Measurements from ENCODE around the gene TMEM109.

TMEM109 gene

DNA sequence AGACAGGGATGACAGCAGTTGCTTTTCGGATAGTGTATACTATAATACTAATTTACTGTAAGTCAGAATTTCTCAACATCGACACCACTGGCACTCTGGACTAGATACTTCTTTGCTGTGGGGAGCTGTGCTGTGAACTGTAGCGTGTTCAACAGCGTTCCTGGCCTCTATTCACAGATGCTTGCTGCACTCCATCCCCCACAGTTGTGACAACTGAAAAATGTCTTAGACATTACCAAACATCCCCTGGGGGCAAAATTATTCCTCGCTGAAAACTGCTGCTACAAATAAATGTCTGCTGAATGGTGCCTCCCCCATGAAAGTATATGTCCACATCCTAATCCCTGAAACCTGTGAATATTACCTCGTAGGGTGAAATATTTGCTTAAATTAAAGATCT, 45.5 kb downstream of the TMEM109 start:
- peaks cover under 1% of the 10 kb centered on the region for H3K4me1 ChIP-seq (ENCODE audit: insufficient read depth, insufficient read length)
- H3K9ac ChIP-seq (ENCODE audit: insufficient read length, low read depth) = no peak overlapping the region
- H3K27me3 ChIP-seq (ENCODE audit: insufficient read depth, insufficient read length) = peaks cover 3% of the 10 kb centered on the region
- H3K4me3 ChIP-seq (ENCODE audit: insufficient read length, low read depth) = no peak overlapping the region
- H3K36me3 ChIP-seq (ENCODE audit: insufficient read depth, insufficient read length, low read length) = no peaks in the 10 kb centered on the region
- TF ChIP-seq ZNF274 (IDR thresholded peaks at IDR 0.05; ENCODE audit: low read depth, low read length) (no peak), SUZ12 (IDR thresholded peaks at IDR 0.05; ENCODE audit: extremely low read depth, insufficient read depth, insufficient read length) (no peak), YY1 (IDR thresholded peaks at IDR 0.05; ENCODE audit: insufficient read depth, insufficient read length) (no peak)
- no peaks in the 10 kb centered on the region for H3K9me3 ChIP-seq (ENCODE audit: insufficient read depth, low read length)
- no peak for DNase-seq (ENCODE audit: low read depth, low spot score)

DNA sequence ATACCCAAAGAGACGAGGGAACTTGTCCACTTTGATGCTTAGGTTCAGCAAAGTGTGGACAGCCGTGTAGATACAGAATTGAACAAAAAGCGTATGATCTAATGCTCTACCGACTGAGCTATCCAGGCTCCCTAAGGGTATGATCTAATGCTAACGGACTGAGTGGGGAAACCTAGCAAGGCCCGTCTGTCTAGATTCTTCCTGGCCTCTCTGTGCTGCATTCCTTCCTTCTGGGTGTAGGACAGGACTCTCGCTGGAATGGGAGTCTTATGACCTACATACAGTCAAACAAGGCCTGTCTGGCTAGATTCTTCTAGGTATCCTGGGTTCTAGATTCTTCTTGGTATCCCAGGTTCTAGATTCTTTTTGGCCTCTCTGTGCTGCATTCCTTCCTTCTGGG, 46.4 kb downstream of the TMEM109 start:
- Histone ChIP-seq H3K9ac (ENCODE audit: insufficient read length, low read depth) (no peak overlapping the region), H3K4me3 (ENCODE audit: insufficient read length, low read depth) (no peak overlapping the region), H3K36me3 (ENCODE audit: insufficient read depth, insufficient read length, low read length) (no peaks in the 10 kb centered on the region), H3K27me3 (ENCODE audit: insufficient read depth, insufficient read length) (peaks cover 3% of the 10 kb centered on the region), H3K9me3 (ENCODE audit: insufficient read depth, low read length) (no peaks in the 10 kb centered on the region), H3K4me1 (ENCODE audit: insufficient read depth, insufficient read length) (no peaks in the 10 kb centered on the region)
- DNase-seq (ENCODE audit: low read depth, low spot score) = no peak
- TF ChIP-seq YY1 (IDR thresholded peaks at IDR 0.05; ENCODE audit: insufficient read depth, insufficient read length) = no peak
- no peak for TF ChIP-seq ZNF274 (IDR thresholded peaks at IDR 0.05; ENCODE audit: low read depth, low read length)
- no peak for TF ChIP-seq SUZ12 (IDR thresholded peaks at IDR 0.05; ENCODE audit: extremely low read depth, insufficient read depth, insufficient read length)

DNA sequence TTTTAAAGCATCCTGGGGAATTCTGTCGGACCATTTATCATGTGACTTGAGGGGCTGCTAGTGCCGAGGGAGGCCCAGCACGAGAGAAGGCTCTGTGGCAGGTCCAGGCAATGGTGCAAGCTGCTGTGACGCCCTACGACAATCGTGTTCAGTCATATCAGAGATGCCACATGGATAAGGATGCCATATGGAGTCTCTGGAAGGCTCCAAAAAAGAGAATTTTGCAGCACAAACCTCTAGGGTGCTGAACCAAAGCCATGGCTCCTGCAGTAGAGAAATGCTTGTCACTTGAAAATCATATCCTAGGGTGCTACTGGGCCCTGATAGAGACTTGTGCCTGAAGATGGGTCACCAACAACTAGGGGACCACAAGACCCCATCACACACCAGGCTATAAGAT, 50.8 kb downstream of the TMEM109 start:
- DNase-seq (ENCODE audit: low read depth, low spot score) = no peak
- Histone ChIP-seq H3K9me3 (ENCODE audit: insufficient read depth, low read length) (peaks cover 7% of the 10 kb centered on the region; the same call in 1 of the 2 replicates), H3K36me3 (ENCODE audit: insufficient read depth, insufficient read length, low read length) (no peaks in the 10 kb centered on the region), H3K27me3 (ENCODE audit: insufficient read depth, insufficient read length) (peaks cover 3% of the 10 kb centered on the region), H3K4me3 (ENCODE audit: insufficient read length, low read depth) (no peak overlapping the region), H3K9ac (ENCODE audit: insufficient read length, low read depth) (no peak overlapping the region), H3K4me1 (ENCODE audit: insufficient read depth, insufficient read length) (no peaks in the 10 kb centered on the region)
- no peak for TF ChIP-seq ZNF274 (IDR thresholded peaks at IDR 0.05; ENCODE audit: low read depth, low read length)
- no peak for TF ChIP-seq SUZ12 (IDR thresholded peaks at IDR 0.05; ENCODE audit: extremely low read depth, insufficient read depth, insufficient read length)
- no peak for TF ChIP-seq YY1 (IDR thresholded peaks at IDR 0.05; ENCODE audit: insufficient read depth, insufficient read length)

DNA sequence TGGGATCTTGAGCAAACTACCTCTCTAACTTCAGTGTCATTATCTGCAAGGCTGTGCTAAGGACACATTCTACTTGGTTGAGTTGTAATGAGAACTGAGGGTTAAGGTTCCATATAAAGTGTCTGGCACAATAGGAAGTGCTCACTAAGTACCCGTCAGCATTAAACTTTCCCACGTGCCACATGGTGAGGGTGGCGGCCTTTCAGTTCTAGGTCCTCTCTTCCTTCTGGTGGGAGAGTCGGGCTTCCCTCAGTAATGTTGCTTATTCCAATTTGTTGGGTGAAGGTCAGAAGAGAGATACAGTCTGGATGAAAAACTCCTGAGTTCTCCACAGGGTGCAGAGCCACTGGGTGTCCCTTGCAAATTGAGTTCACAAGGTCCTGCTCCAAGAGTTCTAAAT, 52.9 kb downstream of the TMEM109 start:
- no peak for DNase-seq (ENCODE audit: low read depth, low spot score)
- Histone ChIP-seq H3K4me3 (ENCODE audit: insufficient read length, low read depth) (no peak overlapping the region), H3K4me1 (ENCODE audit: insufficient read depth, insufficient read length) (no peaks in the 10 kb centered on the region), H3K9me3 (ENCODE audit: insufficient read depth, low read length) (peaks cover 7% of the 10 kb centered on the region; the same call in 1 of the 2 replicates), H3K27me3 (ENCODE audit: insufficient read depth, insufficient read length) (no peaks in the 10 kb centered on the region), H3K36me3 (ENCODE audit: insufficient read depth, insufficient read length, low read length) (no peaks in the 10 kb centered on the region), H3K9ac (ENCODE audit: insufficient read length, low read depth) (no peak overlapping the region)
- TF ChIP-seq YY1 (IDR thresholded peaks at IDR 0.05; ENCODE audit: insufficient read depth, insufficient read length) (no peak), ZNF274 (IDR thresholded peaks at IDR 0.05; ENCODE audit: low read depth, low read length) (no peak), SUZ12 (IDR thresholded peaks at IDR 0.05; ENCODE audit: extremely low read depth, insufficient read depth, insufficient read length) (no peak)

DNA sequence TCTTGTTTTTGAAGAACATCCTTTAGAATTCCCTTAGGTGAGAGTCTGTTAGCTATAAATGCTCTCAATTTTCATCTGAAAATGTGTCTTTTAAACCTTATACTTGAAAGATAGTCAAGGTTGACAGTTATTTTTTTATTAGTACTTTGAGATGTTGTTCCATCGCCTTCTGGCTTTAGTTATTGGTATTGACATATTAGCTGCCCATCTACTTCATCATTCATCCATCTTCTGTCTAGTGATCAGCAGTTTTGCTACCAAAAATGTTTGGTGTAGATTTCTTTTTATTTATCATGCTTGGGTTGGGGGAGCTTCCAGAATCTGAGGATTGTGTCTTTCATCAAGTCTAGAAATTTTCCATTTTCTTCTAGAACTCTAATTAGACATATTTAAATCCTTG, 54.3 kb downstream of the TMEM109 start:
- Histone ChIP-seq H3K36me3 (ENCODE audit: insufficient read depth, insufficient read length, low read length) (no peaks in the 10 kb centered on the region), H3K9me3 (ENCODE audit: insufficient read depth, low read length) (peaks cover 7% of the 10 kb centered on the region; the same call in 1 of the 2 replicates), H3K27me3 (ENCODE audit: insufficient read depth, insufficient read length) (peaks cover 6% of the 10 kb centered on the region), H3K4me1 (ENCODE audit: insufficient read depth, insufficient read length) (no peaks in the 10 kb centered on the region), H3K4me3 (ENCODE audit: insufficient read length, low read depth) (no peak overlapping the region), H3K9ac (ENCODE audit: insufficient read length, low read depth) (no peak overlapping the region)
- TF ChIP-seq ZNF274 (IDR thresholded peaks at IDR 0.05; ENCODE audit: low read depth, low read length) (no peak), SUZ12 (IDR thresholded peaks at IDR 0.05; ENCODE audit: extremely low read depth, insufficient read depth, insufficient read length) (no peak), YY1 (IDR thresholded peaks at IDR 0.05; ENCODE audit: insufficient read depth, insufficient read length) (no peak)
- DNase-seq (ENCODE audit: low read depth, low spot score) = no peak

DNA sequence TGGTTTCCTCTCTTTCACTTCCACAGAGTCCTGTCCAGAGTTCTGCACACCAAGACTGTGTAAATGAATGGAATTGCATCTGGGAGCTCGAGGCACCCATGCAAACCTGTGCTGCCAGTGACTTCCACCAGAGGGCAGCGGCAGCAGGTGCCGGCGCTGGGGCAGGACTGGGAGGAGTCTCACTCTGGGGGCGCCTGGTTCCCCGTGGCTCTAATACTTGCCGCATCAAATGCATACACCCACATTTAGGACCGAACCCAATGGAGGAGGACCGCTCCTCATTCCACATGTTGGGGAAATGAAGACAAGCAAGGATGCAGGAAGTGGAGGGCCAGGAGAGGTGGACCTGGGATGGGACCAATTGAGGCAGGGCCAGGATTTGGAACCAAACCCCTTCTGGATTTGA, 56.4 kb downstream of the TMEM109 start:
- H3K4me1 ChIP-seq (ENCODE audit: insufficient read depth, insufficient read length) = no peaks in the 10 kb centered on the region
- peaks cover 7% of the 10 kb centered on the region; the same call in 1 of the 2 replicates for H3K9me3 ChIP-seq (ENCODE audit: insufficient read depth, low read length)
- TF ChIP-seq YY1 (IDR thresholded peaks at IDR 0.05; ENCODE audit: insufficient read depth, insufficient read length) (no peak), ZNF274 (IDR thresholded peaks at IDR 0.05; ENCODE audit: low read depth, low read length) (no peak), SUZ12 (IDR thresholded peaks at IDR 0.05; ENCODE audit: extremely low read depth, insufficient read depth, insufficient read length) (no peak)
- no peak overlapping the region for H3K4me3 ChIP-seq (ENCODE audit: insufficient read length, low read depth)
- H3K27me3 ChIP-seq (ENCODE audit: insufficient read depth, insufficient read length) = peaks cover 6% of the 10 kb centered on the region
- no peaks in the 10 kb centered on the region for H3K36me3 ChIP-seq (ENCODE audit: insufficient read depth, insufficient read length, low read length)
- peak; percentile 46 for DNase-seq (ENCODE audit: low read depth, low spot score)
- no peak overlapping the region for H3K9ac ChIP-seq (ENCODE audit: insufficient read length, low read depth)

DNA sequence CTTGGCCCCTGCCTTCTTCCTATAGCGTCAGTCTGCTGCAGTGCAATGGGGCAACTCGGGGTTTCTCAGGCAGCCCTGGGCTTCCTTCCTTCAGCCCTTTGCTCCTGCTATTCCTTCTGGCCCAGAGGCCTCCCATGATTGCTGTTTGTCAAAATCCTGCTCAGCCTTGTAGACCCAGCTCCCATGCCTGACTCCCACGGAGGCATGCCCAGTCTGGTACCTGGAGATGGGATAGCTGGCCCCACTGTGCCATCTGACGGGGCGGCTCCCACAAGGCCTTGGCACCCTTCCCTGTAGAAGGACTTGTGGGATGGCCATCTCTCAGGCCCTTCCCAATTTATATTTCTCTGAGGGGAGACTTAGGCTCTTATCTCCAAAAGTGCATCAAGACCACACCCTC, 56.9 kb downstream of the TMEM109 start:
- no peak overlapping the region for H3K9ac ChIP-seq (ENCODE audit: insufficient read length, low read depth)
- H3K4me1 ChIP-seq (ENCODE audit: insufficient read depth, insufficient read length) = no peaks in the 10 kb centered on the region
- no peak overlapping the region for H3K4me3 ChIP-seq (ENCODE audit: insufficient read length, low read depth)
- TF ChIP-seq ZNF274 (IDR thresholded peaks at IDR 0.05; ENCODE audit: low read depth, low read length) (no peak), YY1 (IDR thresholded peaks at IDR 0.05; ENCODE audit: insufficient read depth, insufficient read length) (no peak), SUZ12 (IDR thresholded peaks at IDR 0.05; ENCODE audit: extremely low read depth, insufficient read depth, insufficient read length) (no peak)
- peaks cover 6% of the 10 kb centered on the region for H3K27me3 ChIP-seq (ENCODE audit: insufficient read depth, insufficient read length)
- no peaks in the 10 kb centered on the region for H3K36me3 ChIP-seq (ENCODE audit: insufficient read depth, insufficient read length, low read length)
- peaks cover 7% of the 10 kb centered on the region; the same call in 1 of the 2 replicates for H3K9me3 ChIP-seq (ENCODE audit: insufficient read depth, low read length)
- DNase-seq (ENCODE audit: low read depth, low spot score) = no peak
